Ecto neural progenitor cell (in vitro differentiated cells): ENCODE data around the gene EGFLAM.

Experiments
- DNase-seq: peaks from one replicate; pipeline ENCODE4 v3.0.0-alpha.2; 2018; ENCODE audit warnings: low spot score

The EGFLAM gene

DNA sequence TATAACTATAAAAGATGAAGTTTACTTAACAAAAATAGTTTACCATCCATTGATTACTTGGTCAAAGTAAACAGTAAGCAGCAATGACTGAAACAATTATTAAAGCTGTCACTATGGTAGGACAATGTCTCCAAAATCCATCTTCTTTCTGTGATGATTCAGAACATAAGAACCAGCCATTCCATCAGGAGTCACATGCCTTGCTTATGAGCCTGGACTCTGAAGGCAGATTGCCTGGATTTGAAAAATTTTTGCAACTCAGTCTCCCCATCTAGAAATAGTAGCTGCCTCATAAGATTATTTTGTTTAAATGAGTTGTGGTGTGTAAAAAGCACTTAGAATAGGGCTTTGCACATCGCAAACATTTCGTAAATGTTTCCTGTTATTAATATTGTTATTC, 161.9 kb downstream of the EGFLAM start:
- no peak for DNase-seq

DNA sequence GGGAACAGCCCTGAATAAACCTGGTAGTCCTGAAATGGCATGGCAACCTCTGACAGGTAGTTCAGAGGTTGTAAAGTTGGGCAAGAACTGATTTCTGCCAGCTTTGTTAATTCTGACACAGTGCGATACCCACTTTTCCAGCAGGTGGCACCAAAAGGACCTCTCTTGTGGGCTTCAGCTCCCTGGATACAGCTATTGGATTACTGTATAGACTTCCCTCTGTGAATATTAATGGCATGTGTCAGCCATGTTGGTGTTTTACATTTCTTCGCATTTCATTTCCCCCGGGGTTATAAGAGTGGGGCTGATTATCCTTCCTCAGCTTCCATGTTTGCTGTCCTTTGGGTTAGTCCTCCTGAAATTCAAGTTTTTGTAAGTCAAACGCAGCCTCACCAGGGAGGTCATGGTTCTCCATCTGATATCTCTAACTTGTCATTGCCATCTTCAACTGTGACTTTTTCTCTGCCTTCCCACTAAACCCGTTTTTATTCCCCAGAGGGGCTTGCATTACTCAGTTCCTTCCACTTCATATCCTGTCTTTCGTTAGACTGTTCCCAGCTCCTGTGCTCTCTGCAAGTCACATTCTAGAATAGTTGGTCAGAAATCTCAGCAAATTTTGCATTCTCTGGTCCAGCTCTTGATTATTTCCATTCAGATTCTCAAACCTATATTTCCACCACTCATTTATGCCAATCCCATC, 162.5 kb downstream of the EGFLAM start:
- no peak for DNase-seq

DNA sequence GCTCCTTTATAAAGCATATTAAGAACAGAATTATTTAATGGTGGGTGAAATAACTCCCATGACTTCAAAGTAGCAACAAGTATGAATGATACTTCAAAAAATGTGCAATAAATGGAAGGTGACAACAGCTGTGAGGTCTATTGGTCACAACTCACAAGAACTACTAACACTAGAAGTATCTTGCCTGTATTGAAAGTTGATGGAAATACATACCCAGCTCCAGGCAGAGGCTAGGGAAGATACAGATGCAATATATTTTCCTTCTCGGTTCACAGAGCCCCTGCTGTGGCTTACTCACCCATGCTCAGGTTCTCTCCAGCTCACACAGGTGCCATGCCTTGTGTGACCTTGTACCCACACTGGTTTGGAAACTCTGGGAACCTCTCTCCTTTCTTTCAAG, 164.3 kb downstream of the EGFLAM start:
- no peak for DNase-seq

DNA sequence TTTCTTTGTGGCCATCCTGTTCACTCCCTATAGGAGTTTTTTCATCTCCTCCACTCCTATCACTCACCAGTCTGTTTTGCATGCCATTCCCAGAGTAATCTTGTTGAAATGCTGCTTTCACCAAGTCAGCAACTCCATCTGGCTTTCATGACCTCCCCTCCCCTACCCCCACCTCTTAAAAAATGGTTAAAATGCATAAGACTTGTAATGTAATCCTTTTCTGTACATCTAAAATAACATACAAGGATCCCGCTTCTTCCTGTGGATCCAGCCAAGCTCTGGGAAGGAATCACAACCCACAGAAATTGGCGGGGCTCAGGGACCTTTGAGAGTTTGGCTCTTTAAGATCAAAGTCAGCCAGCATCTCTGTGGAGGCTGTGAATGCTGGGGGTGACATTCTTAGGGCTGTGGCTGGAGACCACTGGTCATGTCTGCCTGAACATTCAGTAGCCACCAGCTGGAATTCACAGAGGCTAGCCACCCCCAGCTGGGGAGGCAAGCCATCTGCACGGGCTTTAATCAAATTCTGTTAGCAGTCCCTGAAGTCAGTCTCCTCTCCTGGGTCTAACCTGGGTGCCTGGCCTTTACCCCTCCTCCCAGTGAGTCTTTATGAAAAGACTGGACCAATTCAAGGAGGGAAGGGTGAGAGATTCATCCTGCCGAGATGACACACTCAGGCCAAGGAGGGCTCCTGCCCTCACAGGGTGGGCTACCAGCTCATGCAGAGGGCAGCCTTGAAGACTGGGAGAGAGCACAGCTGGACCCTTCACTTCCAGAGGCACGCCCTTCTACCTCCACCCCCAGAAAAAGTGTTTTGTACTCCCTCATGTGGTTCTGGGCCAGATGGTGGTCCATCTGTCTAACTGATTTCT, 165.2 kb downstream of the EGFLAM start:
- no peak for DNase-seq

DNA sequence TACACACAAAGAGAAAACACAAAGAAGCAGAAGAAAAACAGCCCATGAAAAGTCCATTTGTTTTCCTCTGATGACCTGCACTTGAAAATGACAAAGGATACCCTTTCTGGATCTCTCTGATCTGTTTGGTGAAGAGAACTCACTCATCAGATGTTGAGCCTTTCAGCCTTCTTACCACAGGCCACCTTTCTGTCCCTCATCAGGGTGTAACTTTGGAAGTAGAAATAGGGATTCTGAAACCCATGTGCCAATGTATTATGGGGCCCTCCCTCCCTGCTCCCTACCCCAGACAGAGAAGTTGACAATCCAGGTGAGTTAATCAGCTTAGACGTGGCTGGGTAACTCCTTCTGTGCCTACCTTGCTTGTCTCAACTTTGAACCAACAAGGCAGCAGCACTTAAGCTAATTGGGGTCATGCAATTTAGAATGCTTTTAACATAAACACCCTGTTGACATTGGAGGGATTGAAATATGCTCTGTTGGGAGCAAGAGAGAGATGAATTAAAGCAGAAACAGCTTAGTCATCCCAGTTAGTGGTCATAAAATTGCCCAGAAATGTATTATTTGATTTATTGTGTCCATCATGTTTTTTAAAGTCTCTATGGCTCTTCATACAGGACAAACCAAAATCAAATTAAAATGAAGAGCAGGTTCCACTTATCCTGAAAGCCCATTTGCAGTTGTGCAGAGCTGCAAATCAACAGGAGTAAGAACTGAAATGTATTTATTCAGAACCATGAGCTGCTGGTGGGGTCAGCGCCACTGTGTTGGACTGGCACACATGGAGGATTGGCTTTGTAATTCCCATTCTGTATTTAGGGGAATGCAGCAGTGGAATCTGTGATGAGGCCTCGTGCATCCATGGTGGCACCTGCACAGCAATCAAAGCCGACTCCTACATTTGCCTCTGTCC, 166.0 kb downstream of the EGFLAM start:
- DNase-seq: no peak

DNA sequence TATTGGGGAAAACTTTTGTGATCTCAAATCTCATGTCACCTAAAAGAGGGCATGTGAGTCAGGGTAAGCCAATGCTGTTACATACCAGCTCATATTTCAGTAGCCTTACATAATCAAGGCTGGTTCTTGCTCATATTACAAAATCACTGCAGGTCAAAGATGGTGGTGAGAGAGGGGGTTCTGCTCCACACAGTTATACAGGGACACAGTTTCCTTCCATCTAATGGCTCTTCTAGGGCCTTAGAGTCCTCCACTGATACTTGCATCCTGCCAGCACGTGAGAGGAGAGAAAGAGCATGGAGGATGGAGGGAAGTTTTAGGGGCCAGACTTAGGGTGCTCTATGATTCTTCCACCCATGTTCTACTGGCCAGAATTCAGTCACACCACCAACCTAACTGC, 168.1 kb downstream of the EGFLAM start:
- no peak for DNase-seq

DNA sequence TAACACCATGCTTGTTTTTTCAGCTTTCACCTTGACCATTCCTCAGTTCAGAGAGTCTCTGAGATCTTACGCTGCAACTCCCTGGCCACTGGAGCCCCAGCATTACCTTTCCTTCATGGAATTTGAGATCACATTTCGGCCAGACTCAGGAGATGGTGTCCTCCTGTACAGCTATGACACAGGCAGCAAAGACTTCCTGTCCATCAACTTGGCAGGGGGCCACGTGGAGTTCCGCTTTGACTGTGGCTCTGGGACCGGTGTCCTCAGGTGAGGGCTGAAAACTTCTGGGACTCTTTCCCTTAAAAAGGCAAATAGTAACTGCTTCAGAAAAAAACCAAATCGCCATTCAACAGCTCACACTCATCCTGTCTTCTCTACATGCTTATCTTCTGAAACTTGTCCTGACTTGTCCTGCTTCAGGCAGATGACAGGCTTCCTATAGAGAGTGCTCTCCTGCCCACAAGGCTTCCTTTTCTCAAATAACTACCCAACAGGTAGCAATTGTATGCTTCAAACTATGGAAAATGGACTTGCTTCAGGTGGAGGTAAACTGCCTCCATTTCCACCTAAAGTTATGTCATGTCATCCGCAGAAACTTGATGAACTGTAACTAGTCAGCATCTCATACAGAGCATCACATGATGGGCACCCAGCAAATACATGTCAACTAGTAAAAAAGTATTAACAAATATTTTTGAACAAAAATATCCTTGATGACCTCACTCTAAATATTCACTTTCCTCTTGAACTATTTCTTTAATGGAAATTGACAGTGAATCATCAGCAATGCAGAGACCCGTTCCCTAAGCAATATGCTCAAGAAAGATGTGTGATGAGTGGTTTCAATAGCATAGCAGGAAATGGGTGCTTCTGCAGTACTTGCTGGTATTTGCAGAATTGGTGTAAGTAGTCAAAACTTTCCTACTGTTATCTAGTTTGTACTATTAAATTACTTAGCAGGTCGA, 168.9 kb downstream of the EGFLAM start:
- DNase-seq: no peak

DNA sequence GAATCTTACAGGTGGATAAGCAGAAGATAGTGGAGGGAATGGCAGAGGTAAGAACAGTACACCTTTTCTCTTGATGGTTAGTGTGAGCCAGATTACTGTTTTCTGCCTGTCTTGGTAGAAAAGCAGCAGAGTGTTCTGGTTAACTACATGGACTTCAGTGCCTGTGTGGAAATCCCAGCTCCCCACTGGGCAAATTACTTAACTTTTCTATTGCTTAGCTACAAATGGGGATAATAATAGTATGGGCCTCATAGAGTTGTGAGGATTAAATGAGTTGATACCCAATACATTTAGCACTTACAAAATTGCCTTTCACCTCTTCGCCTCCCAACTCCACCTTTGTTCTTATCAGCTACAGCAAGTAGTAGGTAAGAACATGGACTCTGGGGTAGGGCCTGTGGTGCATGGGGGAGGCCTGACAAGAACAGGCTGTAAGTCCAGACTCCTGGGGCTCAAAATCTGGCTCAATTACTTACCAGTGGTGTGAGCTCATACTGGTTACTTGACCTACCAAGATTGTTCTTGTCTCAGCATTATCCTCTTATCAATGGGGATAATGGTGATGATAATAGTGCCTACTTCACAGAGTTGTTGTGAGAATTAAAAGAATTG, 173.0 kb downstream of the EGFLAM start:
- DNase-seq: no peak

DNA sequence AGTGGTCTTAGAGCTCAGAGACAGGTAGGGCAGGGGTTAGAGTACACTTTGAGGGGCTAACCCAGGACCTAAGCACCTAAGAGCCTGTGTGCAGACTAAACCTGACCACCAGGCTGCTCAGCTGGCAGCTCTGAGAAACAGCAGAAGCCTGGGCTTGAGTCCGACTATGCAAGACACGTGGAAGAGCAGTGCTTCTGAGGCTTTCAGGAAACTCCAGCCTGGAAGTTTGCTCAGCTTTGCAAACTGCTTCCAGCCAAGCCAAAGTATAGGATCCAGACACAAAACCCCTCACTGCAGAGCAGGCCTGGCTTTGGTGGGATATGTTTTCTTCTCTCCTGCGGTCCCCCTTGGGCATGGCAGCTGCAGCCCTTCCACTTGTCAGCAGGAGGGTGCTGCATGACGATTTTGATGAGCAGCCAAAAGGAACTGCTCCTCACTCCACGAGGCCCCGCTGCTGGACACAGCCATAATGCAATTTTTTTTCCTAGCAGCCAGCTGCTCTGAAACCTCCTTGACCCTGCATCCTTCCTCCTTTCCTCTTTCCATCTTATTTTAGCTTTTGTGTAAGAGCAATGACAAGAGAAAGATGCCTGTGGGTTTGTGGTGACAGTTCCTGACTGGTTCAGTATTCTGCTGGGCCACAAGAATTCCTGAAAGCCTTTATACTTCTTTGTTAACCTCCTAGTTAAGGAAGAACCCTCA, 175.0 kb downstream of the EGFLAM start:
- no peak for DNase-seq

DNA sequence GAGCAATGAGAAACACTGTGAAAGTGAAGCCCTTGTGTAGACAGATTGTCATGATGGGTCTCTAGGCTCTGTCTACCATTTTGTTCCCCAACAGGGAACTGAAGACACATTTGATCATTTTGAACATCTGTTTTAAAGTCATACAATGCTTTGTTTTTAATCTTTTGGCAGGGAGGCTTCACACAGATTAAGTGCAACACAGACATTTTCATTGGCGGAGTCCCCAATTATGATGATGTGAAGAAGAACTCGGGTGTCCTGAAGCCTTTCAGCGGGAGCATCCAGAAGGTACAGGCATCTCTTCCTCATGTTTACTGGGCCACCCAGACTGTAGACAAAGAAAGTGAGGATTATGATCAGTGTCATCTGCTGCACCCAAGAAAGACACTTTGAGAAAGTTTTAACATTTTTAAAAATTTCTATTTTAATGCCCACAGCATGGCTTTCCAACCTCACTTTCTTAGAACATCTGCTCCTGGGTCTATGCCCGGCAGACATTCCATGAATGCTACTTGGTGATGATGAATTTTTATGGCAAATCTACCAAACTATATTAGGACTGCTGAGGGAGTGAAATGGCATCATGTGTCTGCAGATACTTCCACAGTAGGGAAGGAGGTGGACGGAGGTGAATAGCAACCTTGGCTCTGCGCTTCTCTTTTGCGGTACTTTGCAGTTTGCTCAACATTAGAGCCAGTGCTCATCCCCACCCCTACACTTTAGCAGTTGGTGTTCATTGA, 176.8 kb downstream of the EGFLAM start:
- no peak for DNase-seq

DNA sequence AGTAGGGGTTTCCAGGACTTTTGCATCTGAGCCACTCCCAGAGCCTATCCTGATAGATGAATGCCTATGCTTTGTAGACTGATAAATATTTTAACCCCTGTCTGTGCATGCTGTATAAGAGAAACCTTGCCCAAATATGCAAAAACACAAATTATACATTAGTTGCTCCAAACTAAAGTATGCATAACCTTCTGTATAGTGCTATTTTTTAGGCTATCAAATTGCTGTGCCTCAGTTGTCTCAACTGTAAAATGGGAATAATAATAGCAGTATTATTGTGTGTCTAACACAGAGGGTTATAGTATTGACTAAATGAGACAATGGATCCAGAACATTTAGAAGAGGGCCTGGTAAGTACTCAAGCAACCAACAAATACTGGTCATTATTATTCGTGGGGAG, 180.4 kb downstream of the EGFLAM start:
- no peak for DNase-seq

DNA sequence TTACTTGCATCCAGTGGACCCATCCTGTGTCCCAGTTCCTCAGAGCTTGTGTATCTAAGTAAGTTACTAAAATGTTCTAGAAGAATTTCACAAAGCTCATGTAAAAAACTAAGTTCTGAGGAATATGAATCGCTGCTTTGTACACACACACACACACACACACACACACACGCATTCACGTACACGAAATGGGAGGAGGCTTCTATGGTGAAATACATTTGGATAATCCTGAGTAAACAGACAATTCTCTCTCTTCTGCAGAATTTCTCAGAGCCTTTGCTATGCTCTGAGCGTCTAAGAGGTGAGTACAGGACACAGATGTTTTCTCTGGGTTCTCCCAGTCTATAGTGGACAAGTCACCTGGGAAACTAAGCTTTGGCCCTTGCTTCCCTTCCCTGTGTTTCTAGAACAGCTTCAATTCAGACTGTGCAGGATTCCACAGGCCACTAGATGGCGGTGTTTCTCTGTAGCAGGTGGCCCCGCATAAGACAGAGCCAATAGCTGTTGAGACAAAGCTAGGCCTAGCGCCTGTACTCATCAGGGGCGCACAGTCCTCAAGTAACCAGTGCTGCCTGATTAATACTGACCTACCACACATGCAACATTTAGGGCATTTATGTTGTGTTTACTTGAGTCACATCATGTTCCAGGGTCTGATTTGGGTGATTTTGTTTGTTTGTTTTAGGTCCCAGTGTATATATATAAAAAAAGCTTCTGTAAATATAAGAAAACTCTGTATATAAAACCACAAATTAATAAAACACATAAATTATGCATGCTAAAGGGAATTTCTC, 183.3 kb downstream of the EGFLAM start:
- DNase-seq: peak; percentile 89

DNA sequence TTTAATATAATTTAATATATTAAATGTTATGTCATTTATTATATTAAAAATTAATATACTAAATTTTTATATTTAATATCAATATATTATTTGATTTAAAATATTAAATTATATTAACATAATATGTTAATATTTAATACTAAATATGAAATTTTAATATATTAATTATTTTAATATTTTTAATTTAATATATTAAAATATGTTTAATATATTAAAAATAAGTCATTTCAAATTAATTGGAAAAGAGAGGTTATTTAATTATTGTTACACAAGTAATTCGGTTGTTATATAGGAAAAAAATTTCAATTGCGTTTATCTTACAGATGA, 183.9 kb downstream of the EGFLAM start:
- DNase-seq: no peak

DNA sequence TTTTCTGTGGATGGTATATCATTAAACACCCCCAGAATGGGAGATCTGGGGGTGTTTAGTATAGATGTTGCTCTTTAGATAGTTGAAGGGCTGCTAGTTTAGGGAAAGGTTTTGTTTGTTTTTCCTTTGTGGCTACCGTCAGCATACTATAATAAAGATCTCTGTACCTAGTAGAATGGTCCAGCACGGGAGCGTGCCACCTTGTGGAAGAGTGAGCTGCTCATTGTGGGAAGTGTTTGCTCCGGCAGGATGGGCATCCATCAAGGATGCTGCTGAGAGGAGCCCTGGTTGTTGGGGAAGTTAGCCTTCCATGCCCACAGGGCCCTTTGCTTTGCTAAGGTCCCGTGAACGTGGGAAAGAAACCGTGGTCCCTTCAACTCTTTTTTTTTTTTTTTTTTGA, 185.0 kb downstream of the EGFLAM start:
- no peak for DNase-seq

DNA sequence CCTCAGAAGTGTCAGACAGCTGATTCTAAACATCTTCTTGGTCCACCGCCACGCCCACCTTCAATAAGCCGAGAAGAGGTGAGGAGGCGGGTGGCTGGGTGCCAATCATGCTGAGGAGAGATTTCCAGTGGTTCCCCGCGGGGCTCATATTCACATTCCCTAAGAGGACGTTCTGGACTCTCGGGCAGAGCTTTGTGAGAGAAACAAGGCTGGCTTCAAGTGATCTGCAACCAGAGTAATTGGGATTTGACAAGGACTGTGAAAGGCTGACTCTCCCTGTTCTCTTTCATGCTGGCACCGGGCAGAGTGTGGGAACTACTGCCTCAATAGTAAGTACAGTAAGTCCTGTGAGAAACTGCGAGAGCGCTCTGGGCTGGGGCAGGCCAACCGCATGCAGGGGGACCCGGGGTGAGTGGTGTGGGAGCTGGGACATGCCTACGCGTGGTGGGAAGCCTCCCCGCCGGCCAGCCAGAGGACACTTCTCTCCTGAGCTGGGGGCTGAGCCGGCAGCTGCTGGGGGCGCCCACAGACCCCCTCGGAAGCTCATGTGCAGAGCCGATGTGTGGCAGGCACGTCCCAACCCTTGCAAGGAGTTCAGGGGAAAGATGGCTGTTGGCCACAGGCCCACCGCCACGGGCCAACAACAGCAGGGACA, 187.1 kb downstream of the EGFLAM start:
- no peak for DNase-seq

DNA sequence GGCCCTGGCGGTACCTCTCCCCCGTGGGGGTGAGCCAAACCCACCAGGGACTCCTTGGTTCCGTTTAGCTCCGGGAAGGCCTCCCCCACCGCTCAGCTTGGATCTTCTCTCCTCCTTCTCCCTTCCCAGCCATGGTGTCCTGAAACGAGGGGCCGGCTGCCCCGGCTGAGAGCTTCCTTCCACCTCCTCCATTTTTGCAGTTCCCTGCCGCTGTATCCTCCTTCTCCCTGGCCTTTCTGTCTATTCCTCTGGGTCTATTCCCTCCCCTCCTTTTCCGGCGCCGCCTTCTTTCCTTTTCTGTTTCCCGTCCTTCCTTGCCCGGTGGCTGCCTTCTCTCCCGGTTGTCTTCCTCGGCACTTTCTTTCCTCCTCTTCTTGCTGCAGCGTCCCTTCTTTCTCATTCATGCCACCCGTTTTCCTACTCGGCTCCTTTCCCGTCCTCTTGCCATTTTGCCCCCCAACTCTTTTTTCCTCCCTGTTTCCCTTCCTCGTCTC, 187.7 kb downstream of the EGFLAM start:
- DNase-seq: no peak

DNA sequence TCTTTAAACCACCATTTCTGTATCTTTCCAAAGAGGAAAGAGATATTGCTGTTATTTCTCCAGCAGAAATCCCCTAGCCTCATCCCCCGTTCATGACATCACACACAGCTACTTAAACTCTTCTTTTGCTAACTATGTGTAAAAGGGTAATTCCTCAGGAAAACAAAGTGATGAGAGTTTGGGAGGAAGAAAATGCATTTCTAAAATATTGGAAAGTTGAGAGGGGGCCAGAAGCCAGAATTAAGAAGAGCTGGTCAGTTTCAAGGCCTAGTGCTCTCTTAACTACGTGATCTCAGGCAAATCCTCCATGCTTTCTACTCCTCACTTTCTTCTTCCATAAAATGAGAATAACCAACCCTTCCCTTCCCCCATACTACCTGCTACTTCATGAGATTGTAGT, 188.7 kb downstream of the EGFLAM start:
- DNase-seq: no peak

DNA sequence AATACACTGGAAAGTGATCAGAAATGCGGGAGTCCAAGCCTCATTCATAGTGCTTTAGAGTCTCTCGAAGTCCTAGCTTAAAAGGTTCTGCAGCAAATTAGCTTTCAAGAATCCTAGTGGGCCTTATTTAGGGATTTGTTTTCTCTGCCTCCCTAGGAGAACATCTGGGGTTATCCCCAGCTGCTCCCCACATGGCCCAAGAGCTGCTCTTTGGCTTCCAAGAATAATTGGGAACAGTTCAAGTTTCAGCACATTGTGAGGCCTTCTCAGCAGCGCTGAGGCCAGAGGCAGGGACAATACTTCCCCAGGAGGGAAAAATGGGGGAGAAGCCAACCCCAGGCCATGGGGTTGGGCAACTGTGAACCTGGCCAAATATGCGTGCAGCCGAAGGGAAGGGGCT, 189.4 kb downstream of the EGFLAM start:
- DNase-seq: no peak
